Natural killer cell (primary cell): ENCODE measurements around the gene CCDC32. TPM values are rescaled to one million over a fixed set of nuclear protein-coding genes. Genes with fewer than 3 reads are reported as not detected.
"Not testable (repeated sequence)": the region's sequence is repeated elsewhere in the genome, so short reads cannot be mapped to it uniquely, and the experiment has no call there.

Experiments used
- ATAC-seq, 3 donors: fragments of 150-1000 bp in 2 of 3; fragments of 200-7000 bp in 1 of 3; cut with Tn5 transposase; 1 replicate in 1 of 3; 2 replicates in 2 of 3; pipeline ENCODE4 v1.10.0; 2021; ENCODE audit warnings: mild to moderate bottlenecking in 2 of 3, moderate library complexity in 2 of 3
- DNase-seq, 2 donors: peaks; one replicate each; pipeline versions ENCODE4 v3.0.0 to v3.0.0-alpha.2; 2013 to 2021; ENCODE audit warnings: mixed read lengths in 1 of 2
- H3K27ac ChIP-seq: one replicate; pipeline ENCODE4 v1.5.1; 2013; ENCODE audit warnings: mild to moderate bottlenecking, low read length
- H3K27me3 ChIP-seq: one replicate; pipeline ENCODE4 v1.6.1; 2013; ENCODE audit warnings: low read length; ENCODE audit not compliant: control insufficient read depth, insufficient read depth
- H3K36me3 ChIP-seq: one replicate; pipeline ENCODE4 v1.6.1; 2013; ENCODE audit warnings: low read length; ENCODE audit not compliant: control insufficient read depth, insufficient read depth
- H3K4me1 ChIP-seq: one replicate; pipeline ENCODE4 v1.6.1; 2013; ENCODE audit warnings: low read length; ENCODE audit not compliant: control insufficient read depth, insufficient read depth
- H3K4me3 ChIP-seq: one replicate; pipeline ENCODE4 v1.5.1; 2013; ENCODE audit warnings: low read length
- H3K9me3 ChIP-seq: one replicate; pipeline ENCODE4 v1.6.1; 2013; ENCODE audit warnings: low read length; ENCODE audit not compliant: control insufficient read depth, insufficient read depth
- H3K27ac Mint-ChIP-seq, 2 donors: one replicate each; pipeline ENCODE4 v1.8.0; 2022; ENCODE audit warnings: mild to moderate bottlenecking in 2 of 2, mixed read lengths in 2 of 2, moderate library complexity in 1 of 2
- H3K27me3 Mint-ChIP-seq, 2 donors: one replicate each; pipeline ENCODE4 v1.8.0; 2022; ENCODE audit warnings: low read depth in 2 of 2, mixed read lengths in 2 of 2
- H3K36me3 Mint-ChIP-seq: one replicate; pipeline ENCODE4 v1.8.0; 2022; ENCODE audit warnings: mixed read lengths
- H3K4me1 Mint-ChIP-seq, 2 donors: one replicate each; pipeline ENCODE4 v1.8.0; 2022; ENCODE audit warnings: mixed read lengths in 2 of 2
- H3K4me3 Mint-ChIP-seq: one replicate; pipeline ENCODE4 v1.8.0; 2022; ENCODE audit warnings: mild to moderate bottlenecking, moderate library complexity, mixed read lengths
- H3K9me3 Mint-ChIP-seq, 2 donors: one replicate each; pipeline ENCODE4 v1.8.0; 2022; ENCODE audit warnings: mixed read lengths in 2 of 2
- WGBS: methylation state at CpG from one replicate; pipeline ENCODE4 v1.1.7; 2013; ENCODE audit warnings: missing lambda C conversion rate; ENCODE audit not compliant: insufficient coverage; 5-methylcytosine and 5-hydroxymethylcytosine counted together
- intact Hi-C: fragments of 100-400 bp; cut with micrococcal nuclease; formaldehyde crosslinking; loops from one replicate; pipeline ENCODE4 v1.14.2; 2022
- total RNA-seq, 4 donors: library from RNA; stranded (reverse); fragments of 120-200 nt in 1 of 4; gene quantifications; one replicate each; pipeline versions ENCODE4 v1.2.3 to v1.2.4, GENCODE V29; 2013 to 2022
- TF ChIP-seq, protein P1 (sequence below): fragments of 200-600 bp; IDR thresholded peaks from one replicate; pipeline ENCODE4 v1.8.0; 2022; ENCODE audit warnings: antibody characterized with exemption

The CCDC32 gene
- total RNA-seq, 3 donors from 2014 or later (not counting 1 experiment from before 2014, with no cell fraction given) = 34.2 to 43.7 (median 37.4) TPM

GRCh38 chr15:40578892-40579291 is 14.1 kb upstream of the CCDC32 start:
- no peaks in the 10 kb centered on the region for H3K9me3 Mint-ChIP-seq
- DNase-seq (no peak), ATAC-seq (no peak)
- TF ChIP-seq, protein P1, sequence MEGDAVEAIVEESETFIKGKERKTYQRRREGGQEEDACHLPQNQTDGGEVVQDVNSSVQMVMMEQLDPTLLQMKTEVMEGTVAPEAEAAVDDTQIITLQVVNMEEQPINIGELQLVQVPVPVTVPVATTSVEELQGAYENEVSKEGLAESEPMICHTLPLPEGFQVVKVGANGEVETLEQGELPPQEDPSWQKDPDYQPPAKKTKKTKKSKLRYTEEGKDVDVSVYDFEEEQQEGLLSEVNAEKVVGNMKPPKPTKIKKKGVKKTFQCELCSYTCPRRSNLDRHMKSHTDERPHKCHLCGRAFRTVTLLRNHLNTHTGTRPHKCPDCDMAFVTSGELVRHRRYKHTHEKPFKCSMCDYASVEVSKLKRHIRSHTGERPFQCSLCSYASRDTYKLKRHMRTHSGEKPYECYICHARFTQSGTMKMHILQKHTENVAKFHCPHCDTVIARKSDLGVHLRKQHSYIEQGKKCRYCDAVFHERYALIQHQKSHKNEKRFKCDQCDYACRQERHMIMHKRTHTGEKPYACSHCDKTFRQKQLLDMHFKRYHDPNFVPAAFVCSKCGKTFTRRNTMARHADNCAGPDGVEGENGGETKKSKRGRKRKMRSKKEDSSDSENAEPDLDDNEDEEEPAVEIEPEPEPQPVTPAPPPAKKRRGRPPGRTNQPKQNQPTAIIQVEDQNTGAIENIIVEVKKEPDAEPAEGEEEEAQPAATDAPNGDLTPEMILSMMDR = no peak
- H3K27ac Mint-ChIP-seq = no peak overlapping the region
- H3K36me3 Mint-ChIP-seq = peaks cover 9% of the 10 kb centered on the region
- Histone ChIP-seq H3K27me3 (no peaks in the 10 kb centered on the region), H3K27ac (no peak overlapping the region), H3K9me3 (no peaks in the 10 kb centered on the region), H3K4me3 (no peak overlapping the region), H3K4me1 (no peaks in the 10 kb centered on the region), H3K36me3 (peaks cover 10% of the 10 kb centered on the region)
- H3K4me3 Mint-ChIP-seq = no peak overlapping the region
- H3K4me1 Mint-ChIP-seq = no peaks in the 10 kb centered on the region
- intact Hi-C loops = no loop called here
- H3K27me3 Mint-ChIP-seq = no peaks in the 10 kb centered on the region
- WGBS = 14% methylated on average over 2 of the region's 4 CpGs

DNA sequence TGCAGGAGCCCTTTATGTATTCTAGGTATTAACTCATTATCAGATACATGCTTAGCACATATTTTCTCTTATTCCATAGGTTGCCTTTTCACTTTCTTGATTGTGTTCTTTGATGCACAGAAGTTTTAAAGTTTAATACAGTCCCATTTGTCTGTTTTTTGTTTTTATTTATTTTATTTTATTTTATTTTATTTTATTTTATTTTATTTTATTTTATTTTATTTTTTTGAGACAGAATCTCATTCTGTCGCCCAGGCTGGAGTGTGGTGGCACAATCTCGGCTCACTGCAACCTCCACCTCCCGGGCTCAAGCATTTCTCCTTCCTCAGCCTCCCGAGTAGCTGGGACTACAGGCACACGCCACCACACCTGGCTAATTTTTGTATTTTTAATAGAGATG is 12.1 kb upstream of the CCDC32 start:
- H3K27ac ChIP-seq, H3K4me1 ChIP-seq, H3K36me3 Mint-ChIP-seq, ATAC-seq, H3K9me3 Mint-ChIP-seq, H3K27me3 Mint-ChIP-seq, H3K4me1 Mint-ChIP-seq, DNase-seq, H3K27ac Mint-ChIP-seq, H3K9me3 ChIP-seq, H3K4me3 ChIP-seq, intact Hi-C loops, H3K27me3 ChIP-seq, H3K4me3 Mint-ChIP-seq: not testable (repeated sequence)
- WGBS = 100% methylated on average over 4 of the region's 5 CpGs
- peaks cover 19% of the 10 kb centered on the region for H3K36me3 ChIP-seq

- intact Hi-C loops = no loop called here
Observed at GRCh38 chr15:40575113-40575512, 10.3 kb upstream of the CCDC32 start.

GRCh38 chr15:40569129-40569953 is 4.5 kb upstream of the CCDC32 start, which contains the start of gene RPUSD2:
RPUSD2 (plus strand) TSS chr15:40569299; CDS start chr15:40569338, 39 bp downstream.
- H3K27ac ChIP-seq = peak within 1 kb of the TSS; percentile 95
- Mint-ChIP-seq H3K36me3 (peaks cover under 1% of the 10 kb centered on the region), H3K4me3 (peak within 1 kb of the TSS; percentile 91), H3K27me3 (no peaks in the 10 kb centered on the region), H3K9me3 (no peaks in the 10 kb centered on the region), H3K4me1 (peaks cover 32 to 37% of the 10 kb centered on the region in 2 donors), H3K27ac (peak within 1 kb of the TSS; percentile 91 to 99)
- ATAC-seq (peak; percentile 64 to 77 (median 67)), DNase-seq (peak; percentile 94)
- no peaks in the 10 kb centered on the region for H3K27me3 ChIP-seq
- H3K36me3 ChIP-seq = peaks cover 16% of the 10 kb centered on the region
- H3K4me3 ChIP-seq = peak within 1 kb of the TSS; percentile 97
- H3K4me1 ChIP-seq = peaks cover 18% of the 10 kb centered on the region
- H3K9me3 ChIP-seq = no peaks in the 10 kb centered on the region
- TF ChIP-seq, protein P1 = no peak
- intact Hi-C loops = loop anchor here (1.0 to 10.0 kb wide), 4 partner anchors 186 to 1203 kb away; partner anchors contain the start of genes MAPKBP1, RMDN3 and VPS18
- WGBS = under 1% methylated on average over 62 of the region's 62 CpGs

More at GRCh38 chr15:40575113-40575512, 10.3 kb upstream of the CCDC32 start:
- H3K9me3 Mint-ChIP-seq = no peaks in the 10 kb centered on the region
- Histone ChIP-seq H3K4me3 (no peak overlapping the region), H3K9me3 (no peaks in the 10 kb centered on the region), H3K27ac (no peak overlapping the region), H3K27me3 (no peaks in the 10 kb centered on the region), H3K4me1 (peaks cover 3% of the 10 kb centered on the region), H3K36me3 (peaks cover 22% of the 10 kb centered on the region)
- DNase-seq (no peak), ATAC-seq (no peak)
- H3K4me1 Mint-ChIP-seq = peaks cover 6 to 12% of the 10 kb centered on the region in 2 donors
- H3K4me3 Mint-ChIP-seq = no peak overlapping the region
- H3K27me3 Mint-ChIP-seq = no peaks in the 10 kb centered on the region
- H3K36me3 Mint-ChIP-seq = peaks cover 9% of the 10 kb centered on the region
- H3K27ac Mint-ChIP-seq = no peak overlapping the region
- TF ChIP-seq, protein P1 = no peak
